H1 (cell line): ENCODE measurements around the gene GABARAPL2. TPM values are rescaled to one million over a fixed set of nuclear protein-coding genes. Genes with fewer than 3 reads are reported as not detected.

Source experiments
- CTCF ChIA-PET: fragments of 300-600 bp; sonication (Branson Sonifier 250); formaldehyde crosslinking; loops from one replicate; lab custom pipeline; 2021; ENCODE audit not compliant: partially characterized antibody; lab: Charles Lee
- POLR2A ChIA-PET: fragments of 300-600 bp; sonication (Branson Sonifier 250); formaldehyde crosslinking; loops from one replicate; lab custom pipeline; 2021; ENCODE audit warnings: inconsistent platforms; ENCODE audit not compliant: partially characterized antibody; lab: Charles Lee
- DNase-seq, 2 experiments: peaks; one replicate each; pipeline versions ENCODE4 v3.0.0 to v3.0.0-alpha.2; 2010 to 2022; ENCODE audit warnings: low spot score in 2 of 2, low read depth in 1 of 2, mixed read lengths in 1 of 2
- FAIRE-seq: peaks from 2 replicates; lab custom pipeline; 2011; peaks lifted over from hg19 to GRCh38; lab: Jason Lieb, UNC
- H2AFZ ChIP-seq: 2 replicates; pipeline ENCODE4 v1.8.1; 2012; ENCODE audit warnings: low read length, inconsistent platforms
- H2AK5ac ChIP-seq: 2 replicates; pipeline ENCODE4 v1.6.1; 2013; ENCODE audit warnings: low read depth, low read length
- H2BK120ac ChIP-seq: replicated peaks from 2 replicates; pipeline ENCODE3; 2013; ENCODE audit warnings: low read depth, low read length, inconsistent platforms
- H2BK12ac ChIP-seq: 2 replicates; pipeline ENCODE4 v1.6.1; 2013; ENCODE audit warnings: low read depth, low read length
- H2BK15ac ChIP-seq: 2 replicates; pipeline ENCODE4 v1.6.1; 2013; ENCODE audit warnings: low read length
- H2BK20ac ChIP-seq: 2 replicates; pipeline ENCODE4 v1.6.1; 2013; ENCODE audit warnings: low read length
- H2BK5ac ChIP-seq: 2 replicates; pipeline ENCODE4 v1.6.1; 2013; ENCODE audit warnings: low read depth, low read length
- H3K14ac ChIP-seq: 2 replicates; pipeline ENCODE4 v1.6.1; 2013; ENCODE audit warnings: inconsistent platforms; ENCODE audit not compliant: insufficient read length
- H3K18ac ChIP-seq: 2 replicates; pipeline ENCODE4 v1.6.1; 2013; ENCODE audit warnings: low read length; ENCODE audit errors: extremely low read depth
- H3K23ac ChIP-seq: 2 replicates; pipeline ENCODE4 v1.6.1; 2013; ENCODE audit warnings: inconsistent platforms; ENCODE audit not compliant: insufficient read length
- H3K23me2 ChIP-seq: 2 replicates; pipeline ENCODE4 v1.6.1; 2013; ENCODE audit warnings: low read depth, low read length
- H3K27ac ChIP-seq: 2 replicates; pipeline ENCODE4 v1.6.1; 2011; ENCODE audit warnings: low read depth, low read length, inconsistent platforms
- H3K27me3 ChIP-seq, 4 experiments: replicated peaks in 1 of 4; 1 replicate in 1 of 4; 2 replicates in 3 of 4; pipeline versions ENCODE4 v1.6.1 to v1.8.1; 2011 to 2013; ENCODE audit warnings: low read length in 3 of 4, mild to moderate bottlenecking in 3 of 4, inconsistent platforms in 2 of 4, mixed read lengths in 2 of 4, moderate library complexity in 1 of 4; ENCODE audit not compliant: control insufficient read depth in 3 of 4, insufficient read depth in 3 of 4; ENCODE audit errors: extremely low read depth in 1 of 4
- H3K36me3 ChIP-seq, 4 experiments: 2 replicates each; pipeline versions ENCODE4 v1.6.1 to v1.8.1; 2011 to 2013; ENCODE audit warnings: mild to moderate bottlenecking in 4 of 4, low read length in 3 of 4, moderate library complexity in 2 of 4, control low read depth in 1 of 4, inconsistent platforms in 1 of 4; ENCODE audit not compliant: insufficient read depth in 4 of 4, control insufficient read depth in 2 of 4
- H3K4ac ChIP-seq: replicated peaks from 2 replicates; pipeline ENCODE3; 2013; ENCODE audit warnings: low read length, low read depth, mixed read lengths, inconsistent platforms; ENCODE audit not compliant: insufficient read length
- H3K4me1 ChIP-seq, 4 experiments: replicated peaks in 1 of 4; 1 replicate in 1 of 4; 2 replicates in 3 of 4; pipeline versions ENCODE4 v1.6.1 to v1.8.1; 2011 to 2013; ENCODE audit warnings: low read length in 3 of 4, inconsistent platforms in 2 of 4, mixed read lengths in 1 of 4; ENCODE audit not compliant: insufficient read depth in 4 of 4, control insufficient read depth in 3 of 4
- H3K4me2 ChIP-seq, 2 experiments: 2 replicates each; pipeline versions ENCODE4 v1.6.1 to v1.8.1; 2011 to 2013; ENCODE audit warnings: low read depth in 2 of 2, low read length in 2 of 2, control low read depth in 1 of 2, inconsistent platforms in 1 of 2, mild to moderate bottlenecking in 1 of 2; ENCODE audit not compliant: insufficient read depth in 1 of 2
- H3K4me3 ChIP-seq, 4 experiments: fragments of 200-600, 300-600 bp in 1 of 4; sonication (generic), shearing (Covaris generic), sonication (Bioruptor Twin) in 1 of 4; 2 replicates each; pipeline versions ENCODE4 v1.5.1 to v1.8.1; 2011 to 2016; ENCODE audit warnings: low read length in 4 of 4, low read depth in 3 of 4, control low read depth in 2 of 4, inconsistent platforms in 2 of 4, mild to moderate bottlenecking in 2 of 4, mixed read lengths in 1 of 4, moderate library complexity in 1 of 4; ENCODE audit not compliant: insufficient read depth in 2 of 4; ENCODE audit errors: extremely low read depth in 1 of 4
- H3K56ac ChIP-seq: replicated peaks from 2 replicates; pipeline ENCODE3; 2013; ENCODE audit warnings: low read depth, mild to moderate bottlenecking, mixed read lengths, low read length, inconsistent platforms; ENCODE audit not compliant: insufficient read length
- H3K79me1 ChIP-seq: 2 replicates; pipeline ENCODE4 v1.6.1; 2013; ENCODE audit warnings: low read depth, low read length, control low read depth
- H3K79me2 ChIP-seq, 2 experiments: 2 replicates each; pipeline versions ENCODE4 v1.6.1 to v1.8.1; 2012 to 2013; ENCODE audit warnings: low read length in 2 of 2, mild to moderate bottlenecking in 2 of 2, inconsistent platforms in 1 of 2; ENCODE audit not compliant: insufficient read depth in 2 of 2, control insufficient read depth in 1 of 2
- H3K9ac ChIP-seq, 4 experiments: replicated peaks in 1 of 4; 1 replicate in 1 of 4; 2 replicates in 3 of 4; pipeline versions ENCODE4 v1.6.1 to v1.8.1; 2011 to 2013; ENCODE audit warnings: low read depth in 3 of 4, low read length in 3 of 4, control low read depth in 2 of 4, mild to moderate bottlenecking in 2 of 4, moderate library complexity in 2 of 4, inconsistent platforms in 1 of 4; ENCODE audit errors: extremely low read depth in 1 of 4
- H3K9me3 ChIP-seq, 2 experiments: 2 replicates each; pipeline versions ENCODE4 v1.6.1 to v1.8.1; 2012 to 2013; ENCODE audit warnings: mild to moderate bottlenecking in 2 of 2, moderate library complexity in 2 of 2, control low read depth in 1 of 2, inconsistent platforms in 1 of 2, low read depth in 1 of 2, low read length in 1 of 2, mixed read lengths in 1 of 2; ENCODE audit not compliant: insufficient read depth in 2 of 2
- H4K20me1 ChIP-seq, 2 experiments: replicated peaks in 1 of 2; 2 replicates each; pipeline versions ENCODE3 to v1.8.1; 2011 to 2013; ENCODE audit warnings: inconsistent platforms in 2 of 2, low read length in 2 of 2, mild to moderate bottlenecking in 1 of 2; ENCODE audit not compliant: insufficient read depth in 2 of 2, control insufficient read depth in 1 of 2
- H4K5ac ChIP-seq: 2 replicates; pipeline ENCODE4 v1.6.1; 2013; ENCODE audit warnings: low read length, low read depth, mixed read lengths, inconsistent platforms; ENCODE audit not compliant: insufficient read length
- H4K8ac ChIP-seq: 2 replicates; pipeline ENCODE4 v1.8.0; 2013; ENCODE audit warnings: mild to moderate bottlenecking, moderate library complexity, low read length, inconsistent platforms; ENCODE audit not compliant: insufficient read depth; ENCODE audit errors: extremely low read depth
- H4K91ac ChIP-seq: replicated peaks from 2 replicates; pipeline ENCODE3; 2013; ENCODE audit warnings: low read length, mixed read lengths, inconsistent platforms; ENCODE audit not compliant: insufficient read length
- BRCA1 ChIP-seq: IDR thresholded peaks from 2 replicates; pipeline ENCODE4 v1.6.1; 2012; ENCODE audit warnings: low read depth, low read length, improper control_type of control experiment
- CEBPB ChIP-seq: IDR thresholded peaks from 2 replicates; pipeline ENCODE4 v1.6.1; 2012; ENCODE audit warnings: low read depth, low read length
- CHD2 ChIP-seq: IDR thresholded peaks from 2 replicates; pipeline ENCODE4 v1.6.1; 2012; ENCODE audit warnings: low read length, improper control_type of control experiment
- EP300 ChIP-seq, 2 experiments: IDR thresholded peaks; 1 replicate in 1 of 2; 2 replicates in 1 of 2; pipeline ENCODE4 v1.6.1; 2011 to 2012; ENCODE audit warnings: low read depth in 2 of 2, low read length in 2 of 2, mild to moderate bottlenecking in 2 of 2, borderline replicate concordance in 1 of 2, inconsistent platforms in 1 of 2, moderate library complexity in 1 of 2
- GTF2F1 ChIP-seq: IDR thresholded peaks from 2 replicates; pipeline ENCODE4 v1.6.1; 2012; ENCODE audit warnings: low read depth, low read length, improper control_type of control experiment, borderline replicate concordance
- HDAC2 ChIP-seq, 2 experiments: fragments of 300-600 bp in 1 of 2; sonication (generic) in 1 of 2; IDR thresholded peaks; 2 replicates each; pipeline ENCODE4 v1.6.1; 2011 to 2012; ENCODE audit warnings: low read depth in 2 of 2, low read length in 2 of 2, mild to moderate bottlenecking in 2 of 2, moderate library complexity in 2 of 2, borderline replicate concordance in 1 of 2, inconsistent platforms in 1 of 2
- MAFK ChIP-seq: IDR thresholded peaks from 2 replicates; pipeline ENCODE4 v1.6.1; 2012; ENCODE audit warnings: low read depth, mild to moderate bottlenecking, improper control_type of control experiment, low read length
- NANOG ChIP-seq: IDR thresholded peaks from 2 replicates; pipeline ENCODE4 v1.6.1; 2011; ENCODE audit warnings: low read length, low read depth, mild to moderate bottlenecking, inconsistent platforms; ENCODE audit not compliant: insufficient read depth, poor library complexity, severe bottlenecking
- POU5F1 ChIP-seq: IDR thresholded peaks from 2 replicates; pipeline ENCODE4 v1.6.1; 2011; ENCODE audit warnings: low read depth, mild to moderate bottlenecking, low read length, moderate library complexity
- RBBP5 ChIP-seq: IDR thresholded peaks from 2 replicates; pipeline ENCODE4 v1.7.1; 2012; ENCODE audit warnings: low read depth, mild to moderate bottlenecking, inconsistent platforms, low read length, moderate library complexity, borderline replicate concordance
- TCF12 ChIP-seq: IDR thresholded peaks from 2 replicates; pipeline ENCODE4 v1.6.1; 2011; ENCODE audit warnings: low read depth, mild to moderate bottlenecking, low read length
- WGBS, 2 experiments: shearing (Covaris generic) in 1 of 2; methylation state at CpG; one replicate each; pipeline versions ENCODE4 v1.1.6 to v1.1.7; 2013 to 2015; ENCODE audit warnings: low lambda C conversion rate in 2 of 2, mixed read lengths in 2 of 2, inconsistent platforms in 1 of 2, low coverage in 1 of 2, missing lambda C conversion rate in 1 of 2; ENCODE audit not compliant: insufficient replicate concordance in 2 of 2, insufficient coverage in 1 of 2, insufficient read length in 1 of 2; ENCODE audit errors: extremely low coverage in 1 of 2, missing lambda C conversion rate in 1 of 2; 5-methylcytosine and 5-hydroxymethylcytosine counted together
- polyA plus RNA-seq, 7 experiments: library from polyadenylated mRNA; depleted of rRNA in 3 of 7; stranded (reverse) in 5 of 7; unstranded in 2 of 7; fragments of >200 nt in 5 of 7; fragments of 200-250 nt in 2 of 7; gene quantifications; 1 replicate in 5 of 7; 2 replicates in 1 of 7; 4 replicates in 1 of 7; pipeline versions ENCODE4 v1.2.1 to v1.2.3, GENCODE V29; 2011 to 2013; ENCODE audit warnings: missing spikeins in 2 of 7, mixed read lengths in 2 of 7
- total RNA-seq: library from RNA; stranded (reverse); fragmentation: NEBNext Ultra II Directional; extraction: Animal tissue kit (Norgen Biotek cat#: 25700); gene quantifications from 2 replicates; pipeline ENCODE4 v1.2.1, GENCODE V29; 2021
- TF ChIP-seq, protein P1 (sequence below): IDR thresholded peaks from 2 replicates; pipeline ENCODE4 v1.6.1; 2012; ENCODE audit warnings: inconsistent platforms

GABARAPL2 gene
- total and polyA plus RNA-seq, 2 of the 8 experiments (the other 6 are each of a cell fraction or from before 2014, with no cell fraction given): 65.8 to 71.3 TPM

DNA sequence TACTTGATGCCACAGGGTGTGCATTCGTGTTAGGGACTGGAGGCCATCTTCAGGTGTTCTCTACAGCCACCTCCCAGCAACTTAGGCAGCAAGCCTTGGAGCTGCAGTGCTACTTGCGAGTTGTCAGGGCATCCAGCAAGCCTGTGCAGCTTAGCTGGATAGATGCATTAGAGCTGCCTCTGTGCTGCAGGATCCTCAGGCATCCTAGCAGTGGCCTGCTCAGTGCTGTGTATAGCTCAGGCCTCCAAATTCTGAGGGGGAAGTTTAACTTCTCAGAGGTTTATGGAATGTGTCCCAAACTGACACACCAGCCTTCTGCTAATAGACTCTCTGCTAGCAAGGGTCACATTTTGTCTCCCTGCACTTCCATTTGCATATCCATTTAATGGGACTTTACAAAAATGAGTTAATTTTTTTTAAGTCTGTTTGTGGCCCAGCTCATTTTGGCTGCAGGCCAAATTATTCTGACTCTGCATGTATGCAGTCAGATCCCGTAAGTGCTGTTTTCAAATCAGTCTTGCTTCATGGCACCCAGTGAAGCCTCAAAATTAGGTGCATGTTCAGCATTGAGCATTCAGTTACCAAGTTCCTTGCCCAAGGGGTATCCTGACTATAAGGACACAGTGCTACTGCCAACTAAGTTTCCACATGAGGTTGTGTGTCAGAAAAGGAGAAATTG lies 6.8 kb downstream of the GABARAPL2 start:
- no peak overlapping the region for H2AFZ ChIP-seq
- H3K4ac ChIP-seq: no peak overlapping the region
- no peak overlapping the region for H3K27ac ChIP-seq
- no peak overlapping the region for H2BK15ac ChIP-seq
- no peak overlapping the region for H3K4me2 ChIP-seq
- H4K8ac ChIP-seq: no peak overlapping the region
- H3K79me2 ChIP-seq: no peaks in the 10 kb centered on the region; a peak in 1 of 4 replicates
- FAIRE-seq (no peak), DNase-seq (no peak)
- H3K4me3 ChIP-seq: no peak overlapping the region
- H4K5ac ChIP-seq: no peak overlapping the region
- peaks cover 12 to 57% (median 48%) of the 10 kb centered on the region in 4 experiments; a peak in 7 of 8 replicates for H3K36me3 ChIP-seq
- CTCF ChIA-PET: no interaction called here
- H3K9ac ChIP-seq: no peak overlapping the region
- H2BK120ac ChIP-seq: no peak overlapping the region
- H3K9me3 ChIP-seq: no peaks in the 10 kb centered on the region
- no peak overlapping the region for H4K91ac ChIP-seq
- no peak overlapping the region for H3K56ac ChIP-seq
- H3K23ac ChIP-seq: no peak overlapping the region
- H3K18ac ChIP-seq: no peak overlapping the region
- H3K27me3 ChIP-seq: no peaks in the 10 kb centered on the region
- no peak overlapping the region for H3K14ac ChIP-seq
- H2BK5ac ChIP-seq: no peak overlapping the region; the same call in 1 of the 2 replicates
- 100% methylated on average over 3 of the region's 3 CpGs; no CpG with 5 or more reads in 1 of the 2 experiments for WGBS, 2 experiments
- H3K23me2 ChIP-seq: no peaks in the 10 kb centered on the region
- H2AK5ac ChIP-seq: no peak overlapping the region
- peaks cover 4% of the 10 kb centered on the region for H3K79me1 ChIP-seq
- no peak overlapping the region for H2BK12ac ChIP-seq
- H4K20me1 ChIP-seq: peaks cover 0 to 7% of the 10 kb centered on the region in 2 experiments
- peaks cover 0 to 12% (median 2%) of the 10 kb centered on the region in 4 experiments; a peak in 3 of 7 replicates for H3K4me1 ChIP-seq
- POLR2A ChIA-PET: interaction anchor here (0.8 to 1.6 kb wide), 2 partner anchors 16 to 53 kb away, joined by 3 to 4 read pairs; no protein-coding TSS in a partner anchor
- H2BK20ac ChIP-seq: no peak overlapping the region
- TF ChIP-seq HDAC2 (IDR thresholded peaks at IDR 0.05; ENCODE audit: borderline replicate concordance in 1 of 2, low read depth in 2 of 2, low read length in 2 of 2) (no peak), BRCA1 (no peak), CEBPB (no peak), EP300 (IDR thresholded peaks at IDR 0.05; ENCODE audit: borderline replicate concordance in 1 of 2, low read depth in 2 of 2, low read length in 2 of 2) (no peak), RBBP5 (no peak), CHD2 (no peak), MAFK (no peak), NANOG (no peak), GTF2F1 (no peak), POU5F1 (no peak), TCF12 (no peak)
- TF ChIP-seq, protein P1, sequence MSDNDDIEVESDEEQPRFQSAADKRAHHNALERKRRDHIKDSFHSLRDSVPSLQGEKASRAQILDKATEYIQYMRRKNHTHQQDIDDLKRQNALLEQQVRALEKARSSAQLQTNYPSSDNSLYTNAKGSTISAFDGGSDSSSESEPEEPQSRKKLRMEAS: no peak
